Measurements from ENCODE around the gene ZNF521.
"Not testable (repeated sequence)": the region's sequence is repeated elsewhere in the genome, so short reads cannot be mapped to it uniquely, and the experiment has no call there.

The ZNF521 gene

DNA sequence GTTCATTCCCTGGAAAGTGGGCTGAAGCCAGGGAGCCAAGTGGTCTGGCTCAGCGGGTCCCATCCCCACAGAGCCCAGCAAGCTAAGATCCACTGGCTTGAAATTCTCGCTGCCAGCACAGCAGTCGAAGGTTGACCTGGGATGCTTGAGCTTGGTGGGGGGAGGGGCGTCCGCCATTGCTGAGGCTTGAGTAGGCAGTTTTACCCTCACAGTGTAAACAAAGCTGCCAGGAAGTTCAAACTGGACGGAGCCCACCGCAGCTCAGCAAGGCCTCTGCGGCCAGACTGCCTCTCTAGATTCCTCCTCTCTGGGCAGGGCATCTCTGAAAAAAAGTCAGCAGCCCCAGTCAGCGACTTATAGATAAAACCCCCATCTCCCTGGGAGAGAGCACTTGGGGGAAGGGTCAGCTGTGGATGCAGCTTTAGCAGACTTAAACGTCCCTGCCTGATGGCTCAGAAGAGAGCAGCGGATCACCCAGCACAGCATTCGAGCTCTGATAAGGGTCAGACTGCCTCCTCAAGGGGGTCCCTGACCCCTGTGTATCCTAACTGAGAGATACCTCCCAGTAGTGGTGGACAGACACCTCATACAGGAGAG, 84.9 kb downstream of the ZNF521 start:
- no CpG with 5 or more reads among the region's 12 CpGs for WGBS (ENCODE audit: extremely low coverage, insufficient coverage, insufficient read length)
- H3K18ac ChIP-seq (ENCODE audit: low read length); H3K9me3 ChIP-seq (ENCODE audit: insufficient read depth, low read depth, low read length); H4K8ac ChIP-seq (ENCODE audit: low read depth, low read length); H3K36me3 ChIP-seq (ENCODE audit: control insufficient read depth in 1 of 2, insufficient read depth in 2 of 2, low read length in 2 of 2); H3K27me3 ChIP-seq (ENCODE audit: insufficient read depth, low read length); H3K4me1 ChIP-seq (ENCODE audit: control insufficient read depth in 1 of 2, insufficient read depth in 2 of 2, low read length in 2 of 2); H3K79me2 ChIP-seq (ENCODE audit: control insufficient read depth, insufficient read depth, low read length, poor library complexity); H3K9ac ChIP-seq (ENCODE audit: low read length); H3K4me2 ChIP-seq (ENCODE audit: low read length); H2BK5ac ChIP-seq (ENCODE audit: low read depth, low read length, poor library complexity); H3K14ac ChIP-seq (ENCODE audit: low read length); H3K23ac ChIP-seq (ENCODE audit: low read length); H2BK12ac ChIP-seq (ENCODE audit: low read length); H3K79me1 ChIP-seq (ENCODE audit: low read length); H2AK5ac ChIP-seq (ENCODE audit: low read length); H3K4me3 ChIP-seq (ENCODE audit: low read depth, low read length); H4K12ac ChIP-seq (ENCODE audit: low read depth, low read length); DNase-seq; H2AFZ ChIP-seq (ENCODE audit: insufficient read depth, low read length, poor library complexity); H2BK120ac ChIP-seq (ENCODE audit: insufficient read depth, low read length, poor library complexity); H3K4ac ChIP-seq (ENCODE audit: low read depth, low read length); H4K91ac ChIP-seq (ENCODE audit: low read depth, low read length); H3K27ac ChIP-seq (ENCODE audit: low read depth, low read length): not testable (repeated sequence)

DNA sequence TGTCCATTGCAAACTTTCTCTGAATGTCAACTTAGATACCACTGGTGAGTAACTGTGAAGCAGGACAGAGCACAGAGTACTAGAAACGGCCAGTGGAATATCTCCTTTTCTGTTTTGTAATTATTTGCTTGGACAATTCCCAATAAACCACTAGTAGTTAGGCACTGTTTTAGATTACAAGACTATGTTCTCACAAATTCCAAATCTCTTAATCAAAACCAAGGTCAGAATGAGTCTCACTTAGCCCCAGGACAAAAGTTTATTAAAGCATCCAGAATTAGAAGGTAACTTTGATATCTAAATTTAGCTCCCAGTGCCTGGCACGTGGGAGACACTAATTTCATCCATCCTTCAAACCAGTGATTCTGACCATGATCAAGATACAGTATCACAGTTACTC, 89.0 kb downstream of the ZNF521 start:
- no peak overlapping the region for H3K4me3 ChIP-seq (ENCODE audit: low read depth, low read length)
- no peak overlapping the region for H4K8ac ChIP-seq (ENCODE audit: low read depth, low read length)
- H3K79me1 ChIP-seq (ENCODE audit: low read length), result no peaks in the 10 kb centered on the region
- H3K18ac ChIP-seq (ENCODE audit: low read length), result no peak overlapping the region
- H3K9me3 ChIP-seq (ENCODE audit: insufficient read depth, low read depth, low read length), result no peaks in the 10 kb centered on the region
- H4K91ac ChIP-seq (ENCODE audit: low read depth, low read length), result no peak overlapping the region
- H2BK5ac ChIP-seq (ENCODE audit: low read depth, low read length, poor library complexity), result no peak overlapping the region
- no peaks in the 10 kb centered on the region for H3K79me2 ChIP-seq (ENCODE audit: control insufficient read depth, insufficient read depth, low read length, poor library complexity)
- H3K4ac ChIP-seq (ENCODE audit: low read depth, low read length), result no peak overlapping the region
- H2AFZ ChIP-seq (ENCODE audit: insufficient read depth, low read length, poor library complexity), result no peak overlapping the region
- H3K27ac ChIP-seq (ENCODE audit: low read depth, low read length), result no peak overlapping the region
- H3K4me1 ChIP-seq (ENCODE audit: control insufficient read depth in 1 of 2, insufficient read depth in 2 of 2, low read length in 2 of 2), result peaks cover 4 to 6% of the 10 kb centered on the region in 2 experiments
- H3K4me2 ChIP-seq (ENCODE audit: low read length), result no peak overlapping the region
- H3K36me3 ChIP-seq (ENCODE audit: control insufficient read depth in 1 of 2, insufficient read depth in 2 of 2, low read length in 2 of 2), result peaks cover 2 to 15% of the 10 kb centered on the region in 2 experiments
- H2BK12ac ChIP-seq (ENCODE audit: low read length), result no peak overlapping the region
- no peak for DNase-seq
- no peak overlapping the region for H3K9ac ChIP-seq (ENCODE audit: low read length)
- no peaks in the 10 kb centered on the region for H3K27me3 ChIP-seq (ENCODE audit: insufficient read depth, low read length)
- H2BK120ac ChIP-seq (ENCODE audit: insufficient read depth, low read length, poor library complexity), result no peak overlapping the region
- no peak overlapping the region for H4K12ac ChIP-seq (ENCODE audit: low read depth, low read length)
- H3K14ac ChIP-seq (ENCODE audit: low read length), result no peak overlapping the region
- WGBS (ENCODE audit: extremely low coverage, insufficient coverage, insufficient read length), result no CpG with 5 or more reads among the region's 2 CpGs
- no peak overlapping the region for H2AK5ac ChIP-seq (ENCODE audit: low read length)
- no peak overlapping the region for H3K23ac ChIP-seq (ENCODE audit: low read length)

DNA sequence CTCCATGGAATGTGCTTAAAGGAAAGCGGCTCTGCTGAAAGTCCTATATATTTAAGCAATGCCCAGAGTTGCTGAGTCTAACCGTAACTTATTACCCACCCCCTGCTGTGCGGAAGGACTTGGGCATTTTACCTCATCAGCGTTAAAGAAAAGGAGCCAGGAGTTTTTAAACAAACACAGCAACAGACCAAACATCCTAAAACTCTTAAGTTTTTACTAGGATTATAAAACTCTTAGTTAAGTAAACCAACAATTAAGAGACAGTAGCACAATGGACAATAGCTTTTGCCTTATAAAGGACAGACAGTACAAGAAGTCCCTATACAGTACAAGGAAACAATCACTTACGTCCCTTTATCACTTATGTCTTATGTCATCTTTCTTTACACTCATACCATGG, 90.2 kb downstream of the ZNF521 start:
- Histone ChIP-seq H3K14ac (ENCODE audit: low read length) (no peak overlapping the region), H3K79me1 (ENCODE audit: low read length) (no peaks in the 10 kb centered on the region), H2BK12ac (ENCODE audit: low read length) (no peak overlapping the region), H2AFZ (ENCODE audit: insufficient read depth, low read length, poor library complexity) (no peak overlapping the region), H2BK120ac (ENCODE audit: insufficient read depth, low read length, poor library complexity) (no peak overlapping the region), H4K91ac (ENCODE audit: low read depth, low read length) (no peak overlapping the region), H2BK5ac (ENCODE audit: low read depth, low read length, poor library complexity) (no peak overlapping the region), H3K4me2 (ENCODE audit: low read length) (no peak overlapping the region), H3K27ac (ENCODE audit: low read depth, low read length) (no peak overlapping the region), H3K36me3 (ENCODE audit: control insufficient read depth in 1 of 2, insufficient read depth in 2 of 2, low read length in 2 of 2) (peaks cover 2 to 15% of the 10 kb centered on the region in 2 experiments), H2AK5ac (ENCODE audit: low read length) (no peak overlapping the region), H3K9me3 (ENCODE audit: insufficient read depth, low read depth, low read length) (no peaks in the 10 kb centered on the region), H4K8ac (ENCODE audit: low read depth, low read length) (no peak overlapping the region), H3K18ac (ENCODE audit: low read length) (no peak overlapping the region), H3K4me1 (ENCODE audit: control insufficient read depth in 1 of 2, insufficient read depth in 2 of 2, low read length in 2 of 2) (no peaks in the 10 kb centered on the region), H3K79me2 (ENCODE audit: control insufficient read depth, insufficient read depth, low read length, poor library complexity) (no peaks in the 10 kb centered on the region), H3K9ac (ENCODE audit: low read length) (no peak overlapping the region), H3K4ac (ENCODE audit: low read depth, low read length) (no peak overlapping the region), H3K4me3 (ENCODE audit: low read depth, low read length) (no peak overlapping the region), H3K27me3 (ENCODE audit: insufficient read depth, low read length) (no peaks in the 10 kb centered on the region), H4K12ac (ENCODE audit: low read depth, low read length) (no peak overlapping the region), H3K23ac (ENCODE audit: low read length) (no peak overlapping the region)
- no CpG with 5 or more reads among the region's 5 CpGs for WGBS (ENCODE audit: extremely low coverage, insufficient coverage, insufficient read length)
- DNase-seq, result no peak

DNA sequence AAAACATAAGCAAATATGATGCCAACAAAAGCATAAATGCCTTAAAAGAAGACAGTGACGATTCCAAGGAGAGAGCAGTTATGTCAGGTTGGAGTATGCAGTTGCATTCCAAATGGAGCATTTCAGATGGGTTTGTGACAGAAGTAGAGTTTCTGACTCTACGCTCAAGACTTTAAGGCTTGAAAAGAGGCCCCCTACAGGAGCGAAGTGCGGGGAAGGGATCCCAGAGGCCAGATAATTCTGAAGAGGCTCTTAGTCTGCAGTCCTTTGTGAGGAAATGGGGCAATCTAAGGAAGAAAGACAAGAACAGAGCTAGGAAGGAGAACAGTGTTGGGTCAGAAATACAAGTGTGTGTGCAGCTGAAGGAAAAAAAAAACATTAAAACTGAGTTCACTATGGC, 95.5 kb downstream of the ZNF521 start:
- Histone ChIP-seq H3K27ac (ENCODE audit: low read depth, low read length) (no peak overlapping the region), H3K14ac (ENCODE audit: low read length) (no peak overlapping the region), H3K36me3 (ENCODE audit: control insufficient read depth in 1 of 2, insufficient read depth in 2 of 2, low read length in 2 of 2) (peaks cover 0 to 8% of the 10 kb centered on the region in 2 experiments), H2BK5ac (ENCODE audit: low read depth, low read length, poor library complexity) (no peak overlapping the region), H3K4ac (ENCODE audit: low read depth, low read length) (no peak overlapping the region), H3K27me3 (ENCODE audit: insufficient read depth, low read length) (no peaks in the 10 kb centered on the region), H4K8ac (ENCODE audit: low read depth, low read length) (no peak overlapping the region), H3K4me3 (ENCODE audit: low read depth, low read length) (no peak overlapping the region), H3K9ac (ENCODE audit: low read length) (no peak overlapping the region), H4K12ac (ENCODE audit: low read depth, low read length) (no peak overlapping the region), H3K23ac (ENCODE audit: low read length) (no peak overlapping the region), H3K79me1 (ENCODE audit: low read length) (no peaks in the 10 kb centered on the region), H2BK12ac (ENCODE audit: low read length) (no peak overlapping the region), H2BK120ac (ENCODE audit: insufficient read depth, low read length, poor library complexity) (no peak overlapping the region), H3K18ac (ENCODE audit: low read length) (no peak overlapping the region), H2AFZ (ENCODE audit: insufficient read depth, low read length, poor library complexity) (no peak overlapping the region), H2AK5ac (ENCODE audit: low read length) (no peak overlapping the region), H3K4me1 (ENCODE audit: control insufficient read depth in 1 of 2, insufficient read depth in 2 of 2, low read length in 2 of 2) (no peaks in the 10 kb centered on the region), H3K4me2 (ENCODE audit: low read length) (no peak overlapping the region), H3K79me2 (ENCODE audit: control insufficient read depth, insufficient read depth, low read length, poor library complexity) (no peaks in the 10 kb centered on the region), H4K91ac (ENCODE audit: low read depth, low read length) (no peak overlapping the region), H3K9me3 (ENCODE audit: insufficient read depth, low read depth, low read length) (no peaks in the 10 kb centered on the region)
- WGBS (ENCODE audit: extremely low coverage, insufficient coverage, insufficient read length), result no CpG with 5 or more reads among the region's 4 CpGs
- no peak for DNase-seq
